GM10248 (cell line): ENCODE measurements around the gene OR52I1.

Experiments
- CTCF ChIA-PET: fragments of 300-600 bp; sonication (Branson Sonifier 250); formaldehyde crosslinking; extraction: SDS; loops from one replicate; lab custom pipeline; 2021; ENCODE audit warnings: antibody characterized with exemption; lab: Yijun Ruan, JAX
- POLR2A ChIA-PET: fragments of 350-650 bp; sonication (Branson Sonifier 250); formaldehyde crosslinking; extraction: SDS; loops from one replicate; lab custom pipeline; 2020; ENCODE audit warnings: antibody characterized with exemption; lab: Yijun Ruan, JAX
- DNase-seq: peaks from one replicate; pipeline ENCODE4 v3.0.0; 2012; ENCODE audit errors: extremely low spot score
- CTCF ChIP-seq: IDR thresholded peaks from 2 replicates; pipeline ENCODE4 v1.5.1; 2012; ENCODE audit warnings: mild to moderate bottlenecking, low read depth; ENCODE audit errors: extremely low read depth, missing control alignments, control extremely low read depth

Gene OR52I1

GRCh38 chr11:4643682-4644081 lies 49.8 kb downstream of the OR52I1 start, which contains the start of gene OR51E1:
Gene OR51E1, plus strand, starts transcription at chr11:4643982. Its CDS starts 8,545 bp downstream, at chr11:4652527.
- no peak for DNase-seq
- ChIA-PET CTCF (no interaction called here), POLR2A (no interaction called here)
- TF ChIP-seq CTCF = no peak

DNA sequence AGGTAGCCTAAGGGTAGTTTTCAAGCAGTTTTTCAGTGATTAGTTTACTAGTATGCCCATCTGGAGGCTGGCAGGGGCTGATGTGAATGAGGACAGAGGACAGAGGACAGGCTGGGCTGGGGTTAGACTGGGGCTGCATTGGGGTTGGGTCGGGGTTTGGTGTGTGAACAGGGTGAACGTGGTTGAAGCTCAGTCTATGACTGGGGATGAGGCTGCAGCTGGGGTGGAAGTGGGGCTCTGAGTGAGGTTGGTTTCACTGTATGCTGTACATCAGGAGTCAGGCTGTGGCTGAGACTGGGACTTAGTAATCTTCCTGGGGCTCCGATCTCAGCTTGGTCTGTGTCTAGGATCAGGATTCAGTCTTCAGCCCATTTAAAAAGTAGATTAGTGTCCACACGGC lies 50.4 kb downstream of the OR52I1 start:
- TF ChIP-seq CTCF = no peak
- CTCF ChIA-PET = interaction anchor here (0.8 kb wide), 1 partner anchor 18 kb away, joined by 3 read pairs; no protein-coding TSS in a partner anchor
- POLR2A ChIA-PET = no interaction called here
- DNase-seq = no peak
